HG03103 (cell line): Measurements from ENCODE around the gene BUD31.
"Not testable (repeated sequence)": the region's sequence is repeated elsewhere in the genome, so short reads cannot be mapped to it uniquely, and the experiment has no call there.

Experiments used
- ATAC-seq: cut with Tn5 transposase; IDR thresholded peaks from one replicate; pipeline ENCODE4 v1.9.1; 2021; ENCODE audit warnings: low read depth; ENCODE audit not compliant: unreplicated experiment

Gene BUD31

GRCh38 chr7:99408379-99409191, at the start of gene BUD31, which contains the start of gene PDAP1:
Gene BUD31, plus strand, starts transcription at chr7:99408969. Its CDS starts 2,124 bp downstream, at chr7:99411093.
Gene PDAP1, minus strand, starts transcription at chr7:99408597. Its CDS starts 49 bp downstream, at chr7:99408548.
- ATAC-seq: peak; percentile 62

GRCh38 chr7:99359465-99360154, 49.2 kb upstream of the BUD31 start:
- ATAC-seq: no peak

GRCh38 chr7:99362801-99363200, 46.0 kb upstream of the BUD31 start:
- ATAC-seq: no peak

DNA sequence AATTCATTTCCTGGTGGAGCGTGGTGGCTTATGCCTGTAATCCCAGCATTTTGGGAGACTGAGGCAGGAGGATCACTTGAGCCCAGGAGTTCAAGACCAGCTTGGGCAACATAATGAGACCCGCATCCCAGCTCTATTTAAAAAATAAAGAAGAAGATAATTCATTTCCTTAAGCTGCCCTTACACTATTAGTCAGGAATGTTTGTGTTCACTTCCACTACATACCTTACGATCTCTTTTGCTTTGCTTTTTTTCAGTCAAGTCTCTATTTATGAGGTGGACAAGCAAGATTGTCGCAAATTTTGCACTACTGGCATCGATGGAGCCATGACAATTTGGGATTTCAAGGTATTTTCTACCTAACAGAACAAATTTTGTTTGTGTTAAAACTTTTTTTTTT, 45.5 kb upstream of the BUD31 start:
- no peak for ATAC-seq

GRCh38 chr7:99365318-99366141, 43.2 kb upstream of the BUD31 start:
- peak; percentile 54 for ATAC-seq

GRCh38 chr7:99366646-99367045, 42.1 kb upstream of the BUD31 start:
- no peak for ATAC-seq

DNA sequence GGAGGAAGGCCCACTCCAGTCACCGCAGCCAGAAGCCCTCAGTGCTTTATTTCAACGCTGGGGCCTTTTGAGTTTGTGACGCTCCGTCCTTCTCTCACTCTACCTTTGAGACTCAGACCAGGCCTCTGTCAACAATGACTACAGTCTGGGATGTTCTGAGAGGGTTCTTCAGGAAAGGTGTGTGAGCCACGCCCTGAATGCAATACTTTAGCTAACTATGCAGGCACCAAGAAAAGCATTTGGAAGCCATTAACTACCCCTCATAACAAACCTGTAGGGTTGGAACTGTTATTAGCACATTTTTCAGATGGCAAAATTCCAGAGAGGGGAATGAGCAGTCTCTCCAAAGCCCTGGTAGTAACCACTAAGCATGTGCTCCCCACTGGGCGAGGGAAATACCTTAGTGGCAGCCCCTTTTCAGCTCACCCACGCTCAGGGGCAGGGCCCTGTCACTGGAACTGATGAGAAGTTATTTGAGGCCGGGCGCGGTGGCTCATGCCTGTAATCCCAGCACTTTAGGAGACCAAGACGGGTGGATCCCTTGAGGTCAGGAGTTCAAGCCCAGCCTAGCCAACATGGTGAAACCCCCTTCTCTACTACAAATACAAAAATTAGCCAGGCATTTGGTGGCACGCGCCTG, 39.9 kb upstream of the BUD31 start:
- ATAC-seq: no peak

GRCh38 chr7:99369767-99370391, 38.9 kb upstream of the BUD31 start:
- ATAC-seq: no peak

- no peak for ATAC-seq
Measured at GRCh38 chr7:99371376-99371920, 37.3 kb upstream of the BUD31 start.

DNA sequence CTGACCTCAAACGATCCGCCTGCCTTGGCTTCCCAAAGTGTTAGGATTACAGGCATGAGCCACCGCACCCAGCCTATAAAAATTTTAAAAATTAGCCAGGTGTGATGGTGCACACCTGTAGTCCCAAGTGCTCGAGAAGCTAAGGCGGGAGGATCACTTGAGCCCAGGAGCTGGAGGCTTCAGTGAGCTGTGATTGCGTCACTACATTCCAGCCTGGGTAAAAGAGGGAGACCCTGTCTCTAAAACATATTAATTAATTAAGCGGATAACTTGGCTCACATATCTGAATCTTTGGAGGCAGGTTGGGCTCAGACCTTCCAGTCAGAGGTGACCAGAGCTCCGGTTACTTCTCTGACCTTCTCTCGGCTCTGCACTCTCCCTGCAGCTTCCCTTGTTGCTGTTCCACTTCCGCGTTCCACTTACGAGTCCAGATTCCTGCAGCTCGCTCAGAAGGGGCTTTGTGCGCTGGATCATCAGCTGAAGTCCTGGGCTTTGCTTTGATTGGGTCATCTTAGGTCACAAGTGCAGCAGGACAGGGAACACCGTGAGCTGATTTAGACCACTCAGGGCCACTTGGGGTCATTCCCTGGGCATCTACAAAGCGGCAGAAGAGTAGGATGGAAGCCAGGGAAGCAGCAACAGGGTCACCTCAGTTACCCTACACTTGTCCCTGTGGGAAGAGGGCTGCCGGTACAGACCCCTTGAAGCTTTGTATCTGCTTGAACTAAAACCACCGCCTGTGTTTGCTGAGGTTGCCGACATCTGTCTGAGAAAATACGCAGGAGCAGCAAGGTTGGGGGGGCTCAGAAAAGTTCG, 36.3 kb upstream of the BUD31 start:
- ATAC-seq: no peak

DNA sequence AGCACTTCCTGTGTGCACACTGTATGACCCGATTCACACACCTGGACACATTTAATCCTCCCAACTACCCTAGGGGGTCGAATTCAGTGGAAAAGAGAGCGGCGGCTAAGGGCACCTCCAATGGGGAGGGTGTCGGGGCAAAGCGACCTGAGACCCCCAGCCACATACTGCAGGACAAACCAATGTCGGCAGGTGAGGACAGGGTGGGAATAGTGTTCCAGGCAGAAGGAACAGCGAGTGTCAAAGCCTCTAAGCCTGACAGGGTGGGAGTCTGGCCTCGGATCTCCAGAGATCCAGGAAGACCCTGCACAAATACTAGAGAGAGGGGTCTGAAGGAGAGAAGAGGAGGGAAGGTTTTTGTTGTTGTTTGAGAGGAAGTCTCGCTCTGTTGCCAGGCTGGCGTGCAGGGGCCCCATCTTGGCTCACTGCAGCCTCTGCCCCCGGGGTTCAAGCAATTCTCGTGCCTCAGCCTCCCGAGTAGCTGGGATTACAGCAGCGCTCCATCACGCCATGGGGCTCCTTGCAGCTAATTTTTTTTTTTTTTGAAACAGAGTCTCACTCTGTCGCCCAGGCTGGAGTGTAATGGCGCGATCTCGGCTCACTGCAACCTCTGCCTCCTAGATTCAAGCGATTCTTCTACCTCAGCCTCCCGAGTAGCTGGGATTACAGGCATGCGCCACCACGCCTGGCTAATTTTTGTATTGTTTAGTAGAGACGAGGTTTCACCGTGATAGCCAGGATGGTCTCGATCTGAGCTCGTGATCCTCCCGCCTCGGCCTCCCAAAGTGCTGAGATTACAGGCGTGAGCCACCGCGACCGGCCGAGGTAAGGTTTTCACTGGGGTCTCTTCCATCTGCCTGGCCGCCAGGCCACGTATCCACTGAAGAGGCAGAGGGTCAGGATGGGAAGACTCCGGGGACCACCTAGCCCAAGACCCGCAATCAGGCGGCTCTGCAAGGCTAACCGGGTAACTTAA, 35.4 kb upstream of the BUD31 start:
- ATAC-seq: no peak

GRCh38 chr7:99374111-99375064, 34.4 kb upstream of the BUD31 start, which contains the start of gene ARPC1B:
Gene ARPC1B, plus strand, starts transcription at chr7:99374730. Its CDS starts 10,985 bp downstream, at chr7:99385715.
- peak; percentile 44 for ATAC-seq

GRCh38 chr7:99375070-99375807, 33.5 kb upstream of the BUD31 start:
- ATAC-seq: peak; percentile 41

- ATAC-seq: no peak
Measured at GRCh38 chr7:99379043-99379577, 29.7 kb upstream of the BUD31 start.

GRCh38 chr7:99379693-99380031, 29.1 kb upstream of the BUD31 start:
- not testable (repeated sequence) for ATAC-seq
